GM12873 (cell line): ENCODE data around the gene KIF16B.

Source experiments
- CTCF ChIP-seq: IDR thresholded peaks from 2 replicates; pipeline ENCODE4 v1.5.1; 2012; ENCODE audit warnings: low read depth, mild to moderate bottlenecking, moderate library complexity, low read length, control low read depth; ENCODE audit not compliant: insufficient read depth; ENCODE audit errors: missing control alignments

Gene KIF16B

GRCh38 chr20:16283307-16283706, 289.9 kb downstream of the KIF16B start:
- TF ChIP-seq CTCF: no peak

DNA sequence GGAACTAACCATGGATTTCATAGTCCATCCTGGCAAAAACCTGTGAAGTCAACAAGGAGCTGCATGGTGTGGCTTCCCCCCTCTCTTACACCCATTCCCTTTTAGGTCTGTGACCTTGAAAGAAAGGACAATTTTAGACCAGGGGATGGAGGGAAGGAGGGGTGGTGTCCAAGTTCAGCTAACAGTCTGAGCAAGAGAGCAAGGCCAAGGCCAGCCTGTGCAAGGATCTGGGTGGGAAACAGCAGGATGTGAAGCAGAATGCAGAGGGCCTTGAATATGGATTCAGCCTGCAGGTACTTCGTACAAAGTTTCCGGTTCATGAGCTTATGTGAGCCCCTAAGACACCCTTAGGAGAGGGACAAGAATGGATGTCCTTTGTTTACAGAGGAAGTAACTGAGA, 293.0 kb downstream of the KIF16B start:
- TF ChIP-seq CTCF: no peak

- no peak for TF ChIP-seq CTCF
Measured at GRCh38 chr20:16279320-16279719, 293.9 kb downstream of the KIF16B start.

DNA sequence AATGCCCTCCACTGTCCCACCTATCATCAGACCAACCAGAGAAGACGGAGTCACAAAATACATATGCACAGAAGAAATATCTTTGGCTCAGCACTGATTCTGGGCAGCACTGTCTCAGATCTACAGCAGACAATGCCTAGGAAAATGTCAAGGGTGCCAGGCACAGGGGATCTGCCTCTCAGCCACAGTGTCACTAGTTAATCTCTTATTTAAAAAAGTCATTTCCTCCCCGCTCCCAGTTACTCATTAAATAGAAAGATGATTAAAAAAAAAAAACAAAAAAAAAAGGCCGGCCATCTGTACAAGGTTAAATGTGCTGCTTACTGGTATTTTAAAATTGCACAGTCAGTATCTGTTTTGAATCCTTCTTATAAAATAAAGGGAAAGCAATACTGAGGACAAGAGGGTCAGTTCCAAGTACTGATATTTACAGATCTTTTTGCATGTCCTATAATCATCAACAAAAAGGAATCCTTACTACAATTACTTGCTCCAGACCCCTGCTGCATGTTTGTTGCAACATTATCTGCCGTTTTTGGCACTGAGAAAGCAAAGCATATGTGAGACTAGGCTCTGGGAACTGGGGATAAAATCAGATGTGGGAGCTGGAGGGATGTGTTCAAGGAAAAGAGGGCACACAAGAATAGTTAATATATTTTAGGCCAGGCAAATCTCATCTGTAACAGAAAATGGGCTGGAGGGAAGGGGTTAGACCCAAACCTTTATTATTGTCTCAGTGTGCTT, 299.3 kb downstream of the KIF16B start:
- no peak for TF ChIP-seq CTCF

GRCh38 chr20:16272780-16273360, 300.4 kb downstream of the KIF16B start:
- no peak for TF ChIP-seq CTCF

DNA sequence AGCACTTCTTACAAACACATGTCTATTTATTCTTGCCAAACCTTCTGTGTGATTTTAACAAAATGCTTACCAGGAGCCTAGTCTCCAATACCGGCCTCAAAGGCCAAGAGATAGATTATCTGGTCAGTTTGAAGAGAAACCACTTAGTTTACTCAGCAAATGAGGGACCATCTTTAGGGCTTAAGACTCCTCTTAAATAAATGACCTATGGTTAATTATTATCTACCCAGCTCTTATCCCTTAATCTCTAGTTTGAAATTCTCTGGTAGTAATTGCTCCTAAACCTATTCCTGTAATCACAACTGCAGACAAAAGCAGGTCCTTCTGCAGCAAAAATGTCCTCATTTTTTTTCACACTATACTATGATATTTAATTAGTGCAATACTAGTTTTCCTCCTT, 301.8 kb downstream of the KIF16B start:
- no peak for TF ChIP-seq CTCF

GRCh38 chr20:16270989-16271388, 302.3 kb downstream of the KIF16B start:
- TF ChIP-seq CTCF: no peak
